SK-N-SH (cell line): ENCODE data around the gene GNG3. TPM values are rescaled to one million over a fixed set of nuclear protein-coding genes. Genes with fewer than 3 reads are reported as not detected.

Experiments used
- CTCF ChIA-PET: fragments of 300-600, 350-600 bp; formaldehyde crosslinking; extraction: SDS; loops from one replicate; lab custom pipeline; 2021; lab: Yijun Ruan, JAX
- POLR2A ChIA-PET: fragments of 350-600 bp; sonication (Branson Sonifier 250); formaldehyde crosslinking; extraction: SDS; loops from one replicate; lab custom pipeline; 2020; ENCODE audit warnings: antibody characterized with exemption, inconsistent platforms; lab: Yijun Ruan, JAX
- DNase-seq: peaks from one replicate; pipeline ENCODE4 v3.0.0; 2012
- H2AFZ ChIP-seq: fragments of 200-600 bp; sonication (generic); 2 replicates; pipeline ENCODE4 v1.8.1; 2016; ENCODE audit warnings: antibody characterized with exemption, mild to moderate bottlenecking, low read depth
- H3F3A ChIP-seq: fragments of 200-600 bp; sonication (generic); replicated peaks from 2 replicates; pipeline ENCODE3; 2016; ENCODE audit warnings: antibody characterized with exemption, mild to moderate bottlenecking; ENCODE audit not compliant: insufficient read depth
- H3K27ac ChIP-seq, 2 experiments: fragments of 200-500 bp in 1 of 2; fragments of 200-600 bp in 1 of 2; sonication (Bioruptor generic) in 1 of 2; sonication (generic), shearing (Covaris generic) in 1 of 2; 2 replicates each; pipeline versions ENCODE4 v1.5.1 to v1.6.1; 2014 to 2016; ENCODE audit warnings: low read depth in 2 of 2, inconsistent platforms in 1 of 2, low read length in 1 of 2, mild to moderate bottlenecking in 1 of 2, mixed read lengths in 1 of 2
- H3K27me3 ChIP-seq: fragments of 200-600 bp; sonication (generic), shearing (Covaris generic); 2 replicates; pipeline ENCODE4 v1.6.1; 2016; ENCODE audit warnings: mixed run types; ENCODE audit not compliant: insufficient read depth
- H3K36me3 ChIP-seq, 2 experiments: fragments of 200-500 bp in 1 of 2; fragments of 200-600 bp in 1 of 2; sonication (Bioruptor generic) in 1 of 2; sonication (generic) in 1 of 2; replicated peaks in 1 of 2; 2 replicates each; pipeline versions ENCODE3 to v1.5.1; 2014 to 2016; ENCODE audit warnings: low read length in 1 of 2, mild to moderate bottlenecking in 1 of 2; ENCODE audit not compliant: insufficient read depth in 2 of 2, control insufficient read depth in 1 of 2
- H3K4me1 ChIP-seq, 2 experiments: fragments of 200-500 bp in 1 of 2; fragments of 200-600 bp in 1 of 2; sonication (Bioruptor generic) in 1 of 2; sonication (generic), shearing (Covaris generic) in 1 of 2; 2 replicates each; pipeline versions ENCODE4 v1.5.1 to v1.6.1; 2014 to 2016; ENCODE audit warnings: low read depth in 1 of 2, low read length in 1 of 2, mixed run types in 1 of 2; ENCODE audit not compliant: insufficient read depth in 2 of 2, control insufficient read depth in 1 of 2
- H3K4me2 ChIP-seq: fragments of 200-600 bp; sonication (generic), shearing (Covaris generic); 2 replicates; pipeline ENCODE4 v1.6.1; 2017; ENCODE audit warnings: mixed run types
- H3K4me3 ChIP-seq, 2 experiments: fragments of 200-500 bp in 1 of 2; fragments of 200-600 bp in 1 of 2; sonication (Bioruptor generic) in 1 of 2; sonication (generic), shearing (Covaris generic) in 1 of 2; 2 replicates each; pipeline versions ENCODE4 v1.5.1 to v1.8.1; 2014 to 2016; ENCODE audit warnings: low read depth in 2 of 2, inconsistent platforms in 1 of 2, low read length in 1 of 2, mild to moderate bottlenecking in 1 of 2, mixed read lengths in 1 of 2, moderate library complexity in 1 of 2
- H3K79me2 ChIP-seq: fragments of 200-600 bp; sonication (generic); 2 replicates; pipeline ENCODE4 v1.8.1; 2017; ENCODE audit warnings: mild to moderate bottlenecking; ENCODE audit not compliant: insufficient read depth
- H3K9ac ChIP-seq: fragments of 200-600 bp; sonication (generic); 2 replicates; pipeline ENCODE4 v1.6.1; 2017; ENCODE audit warnings: mixed run types
- H3K9me2 ChIP-seq: fragments of 200-600 bp; sonication (generic); 2 replicates; pipeline ENCODE4 v1.6.1; 2017; ENCODE audit warnings: mixed run types
- H3K9me3 ChIP-seq: fragments of 200-600 bp; sonication (generic); 2 replicates; pipeline ENCODE4 v1.6.1; 2017; ENCODE audit warnings: mixed run types, mild to moderate bottlenecking, moderate library complexity
- H4K20me1 ChIP-seq: fragments of 200-600 bp; sonication (generic); 2 replicates; pipeline ENCODE4 v1.6.1; 2017; ENCODE audit warnings: mild to moderate bottlenecking, mixed run types; ENCODE audit not compliant: insufficient read depth
- CHD2 ChIP-seq: fragments of 150-350 bp; IDR thresholded peaks from 2 replicates; pipeline ENCODE4 v1.6.1; 2018; ENCODE audit warnings: low read length; ENCODE audit not compliant: partially characterized antibody
- ELF1 ChIP-seq: IDR thresholded peaks from 2 replicates; pipeline ENCODE4 v1.4.0; 2012
- EP300 ChIP-seq, 2 experiments: IDR thresholded peaks; 2 replicates each; pipeline versions ENCODE4 v1.4.0 to v1.6.1; 2012; ENCODE audit warnings: borderline replicate concordance in 1 of 2, low read depth in 1 of 2, low read length in 1 of 2
- FOSL2 ChIP-seq: IDR thresholded peaks from 2 replicates; pipeline ENCODE4 v1.4.0; 2012; ENCODE audit warnings: low read depth, mild to moderate bottlenecking, moderate library complexity, borderline replicate concordance
- FOXJ3 ChIP-seq: sonication (generic); formaldehyde crosslinking; IDR thresholded peaks from 2 replicates; pipeline ENCODE4 v1.5.1; 2020; ENCODE audit warnings: mild to moderate bottlenecking, missing genetic modification reagents
- GABPA ChIP-seq: IDR thresholded peaks from 2 replicates; pipeline ENCODE4 v1.4.0; 2012; ENCODE audit warnings: low read depth, mild to moderate bottlenecking
- GATA2 ChIP-seq: sonication (generic); formaldehyde crosslinking; IDR thresholded peaks from 2 replicates; pipeline ENCODE4 v1.5.0; 2020; ENCODE audit warnings: mild to moderate bottlenecking, missing genetic modification reagents
- JUND ChIP-seq: IDR thresholded peaks from 2 replicates; pipeline ENCODE4 v1.4.0; 2012
- MEF2A ChIP-seq: IDR thresholded peaks from 2 replicates; pipeline ENCODE4 v1.4.0; 2012; ENCODE audit warnings: low read depth, borderline replicate concordance
- MXI1 ChIP-seq: IDR thresholded peaks from 2 replicates; pipeline ENCODE4 v1.6.1; 2012; ENCODE audit warnings: mild to moderate bottlenecking, low read depth, low read length, improper control_type of control experiment
- NFIC ChIP-seq: IDR thresholded peaks from 2 replicates; pipeline ENCODE4 v1.4.0; 2012; ENCODE audit warnings: borderline replicate concordance
- NRF1 ChIP-seq: IDR thresholded peaks from 2 replicates; pipeline ENCODE4 v1.6.1; 2012; ENCODE audit warnings: low read depth, mild to moderate bottlenecking, low read length
- POLR2AphosphoS5 ChIP-seq: IDR thresholded peaks from 2 replicates; pipeline ENCODE4 v1.6.1; 2012; ENCODE audit warnings: low read depth, low read length
- SIN3A ChIP-seq: IDR thresholded peaks from 2 replicates; pipeline ENCODE4 v1.6.1; 2012; ENCODE audit warnings: low read depth, mild to moderate bottlenecking, low read length, moderate library complexity, borderline replicate concordance
- TAF1 ChIP-seq: IDR thresholded peaks from 2 replicates; pipeline ENCODE4 v1.6.1; 2012; ENCODE audit warnings: low read depth, mild to moderate bottlenecking, low read length, moderate library complexity, borderline replicate concordance
- TEAD4 ChIP-seq: IDR thresholded peaks from 2 replicates; pipeline ENCODE4 v1.4.0; 2012; ENCODE audit warnings: mild to moderate bottlenecking, borderline replicate concordance; ENCODE audit not compliant: insufficient read depth
- YY1 ChIP-seq: IDR thresholded peaks from 2 replicates; pipeline ENCODE4 v1.4.0; 2012; ENCODE audit warnings: low read depth, mild to moderate bottlenecking
- WGBS: methylation state at CpG from one replicate; pipeline ENCODE4 v1.1.6; 2017; ENCODE audit warnings: low lambda C conversion rate; 5-methylcytosine and 5-hydroxymethylcytosine counted together
- polyA plus RNA-seq, 3 experiments: library from polyadenylated mRNA; depleted of rRNA; stranded (reverse); fragments of >200 nt; gene quantifications; 2 replicates each; pipeline ENCODE4 v1.2.3, GENCODE V29; 2012
- TF ChIP-seq, protein P1 (sequence below): IDR thresholded peaks from 2 replicates; pipeline ENCODE4 v1.6.1; 2012; ENCODE audit warnings: mild to moderate bottlenecking, low read depth, low read length, moderate library complexity
- TF ChIP-seq, protein P2 (sequence below): IDR thresholded peaks from 2 replicates; pipeline ENCODE4 v1.4.0; 2012; ENCODE audit warnings: low read depth

The GNG3 gene
- polyA plus RNA-seq, 1 of the 3 experiments (the other 2 are of a cell fraction) = 0.16 TPM

GRCh38 chr11:62705413-62705812 lies 2.1 kb upstream of the GNG3 start (continued):
- TF ChIP-seq, protein P1, sequence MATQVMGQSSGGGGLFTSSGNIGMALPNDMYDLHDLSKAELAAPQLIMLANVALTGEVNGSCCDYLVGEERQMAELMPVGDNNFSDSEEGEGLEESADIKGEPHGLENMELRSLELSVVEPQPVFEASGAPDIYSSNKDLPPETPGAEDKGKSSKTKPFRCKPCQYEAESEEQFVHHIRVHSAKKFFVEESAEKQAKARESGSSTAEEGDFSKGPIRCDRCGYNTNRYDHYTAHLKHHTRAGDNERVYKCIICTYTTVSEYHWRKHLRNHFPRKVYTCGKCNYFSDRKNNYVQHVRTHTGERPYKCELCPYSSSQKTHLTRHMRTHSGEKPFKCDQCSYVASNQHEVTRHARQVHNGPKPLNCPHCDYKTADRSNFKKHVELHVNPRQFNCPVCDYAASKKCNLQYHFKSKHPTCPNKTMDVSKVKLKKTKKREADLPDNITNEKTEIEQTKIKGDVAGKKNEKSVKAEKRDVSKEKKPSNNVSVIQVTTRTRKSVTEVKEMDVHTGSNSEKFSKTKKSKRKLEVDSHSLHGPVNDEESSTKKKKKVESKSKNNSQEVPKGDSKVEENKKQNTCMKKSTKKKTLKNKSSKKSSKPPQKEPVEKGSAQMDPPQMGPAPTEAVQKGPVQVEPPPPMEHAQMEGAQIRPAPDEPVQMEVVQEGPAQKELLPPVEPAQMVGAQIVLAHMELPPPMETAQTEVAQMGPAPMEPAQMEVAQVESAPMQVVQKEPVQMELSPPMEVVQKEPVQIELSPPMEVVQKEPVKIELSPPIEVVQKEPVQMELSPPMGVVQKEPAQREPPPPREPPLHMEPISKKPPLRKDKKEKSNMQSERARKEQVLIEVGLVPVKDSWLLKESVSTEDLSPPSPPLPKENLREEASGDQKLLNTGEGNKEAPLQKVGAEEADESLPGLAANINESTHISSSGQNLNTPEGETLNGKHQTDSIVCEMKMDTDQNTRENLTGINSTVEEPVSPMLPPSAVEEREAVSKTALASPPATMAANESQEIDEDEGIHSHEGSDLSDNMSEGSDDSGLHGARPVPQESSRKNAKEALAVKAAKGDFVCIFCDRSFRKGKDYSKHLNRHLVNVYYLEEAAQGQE = no peak

DNA sequence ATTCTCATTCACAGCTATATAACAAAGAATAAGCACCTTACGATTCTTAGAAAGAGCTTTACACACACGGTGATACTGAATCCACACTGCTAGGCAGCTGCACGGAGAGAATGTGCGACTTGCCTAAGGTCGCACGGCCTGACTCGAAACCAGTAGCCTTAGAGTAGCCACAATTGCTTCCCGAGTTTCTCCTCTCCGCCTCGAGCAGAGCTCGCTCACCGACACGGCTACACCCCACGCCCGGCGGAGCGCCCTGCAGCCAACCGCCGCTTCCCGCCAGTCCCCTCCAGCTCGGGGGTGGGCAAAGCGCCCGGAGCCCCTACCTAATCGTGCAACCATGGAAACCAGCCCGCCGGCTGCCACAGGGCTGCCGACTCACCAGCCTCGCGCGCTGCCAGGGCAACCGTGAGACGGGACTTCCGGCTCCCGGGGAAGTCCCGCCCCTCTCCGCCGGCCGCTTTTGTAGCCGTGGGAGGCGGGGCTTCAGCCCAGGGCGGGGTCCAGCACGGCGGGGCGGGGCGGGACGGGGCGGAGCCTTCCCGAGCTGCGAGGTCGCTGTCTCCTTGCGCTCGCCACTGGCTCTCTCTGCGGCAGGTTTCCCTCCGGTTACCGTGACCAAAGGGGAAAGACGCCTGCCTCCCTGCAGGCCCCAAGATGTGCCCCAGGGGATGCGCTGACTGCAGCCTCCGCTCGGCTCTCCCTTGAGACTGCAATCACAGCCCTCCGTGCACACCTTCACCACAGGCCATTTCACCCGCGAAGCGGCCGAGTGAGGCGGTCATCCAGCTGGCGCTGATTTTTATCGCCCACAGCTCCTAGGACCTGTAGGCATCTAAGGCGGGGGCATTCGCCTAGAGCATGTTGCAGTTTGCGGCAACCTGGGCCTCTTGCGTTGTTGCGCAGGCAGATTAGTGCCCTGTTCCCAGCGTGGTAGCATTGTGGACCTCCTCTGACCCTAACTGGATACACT lies 1.3 kb upstream of the GNG3 start:
- Histone ChIP-seq H2AFZ (peak overlapping the region; percentile 64; the same call in 1 of the 2 replicates), H3K9ac (peak overlapping the region; percentile 80), H3K36me3 (peaks cover 16% of the 10 kb centered on the region in 2 experiments), H3K4me1 (peaks cover 22 to 45% of the 10 kb centered on the region in 2 experiments; a peak in 3 of 4 replicates), H3K9me3 (no peaks in the 10 kb centered on the region), H3K4me2 (peak overlapping the region; percentile 73), H4K20me1 (no peaks in the 10 kb centered on the region), H3K4me3 (peak overlapping the region; percentile 67 to 70), H3K27me3 (no peaks in the 10 kb centered on the region), H3K27ac (peak overlapping the region; percentile 84 to 93), H3F3A (peaks cover 29% of the 10 kb centered on the region), H3K79me2 (peaks cover 12% of the 10 kb centered on the region; the same call in 1 of the 2 replicates), H3K9me2 (no peaks in the 10 kb centered on the region)
- TF ChIP-seq, protein P2, sequence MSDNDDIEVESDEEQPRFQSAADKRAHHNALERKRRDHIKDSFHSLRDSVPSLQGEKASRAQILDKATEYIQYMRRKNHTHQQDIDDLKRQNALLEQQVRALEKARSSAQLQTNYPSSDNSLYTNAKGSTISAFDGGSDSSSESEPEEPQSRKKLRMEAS = peak; percentile 74; the same call in 1 of the 2 replicates
- peak; percentile 87 for TF ChIP-seq MXI1
- TF ChIP-seq FOXJ3 = no peak
- TF ChIP-seq TEAD4 = no peak
- TF ChIP-seq ELF1 = peak; percentile 52
- peak; percentile 88 for TF ChIP-seq GATA2 (CRISPR knock-in tag)
- no peak for TF ChIP-seq EP300 (IDR thresholded peaks at IDR 0.05; ENCODE audit: borderline replicate concordance in 1 of 2, low read depth in 1 of 2, low read length in 1 of 2)
- no peak for TF ChIP-seq NRF1
- TF ChIP-seq SIN3A = peak; percentile 59; the same call in 1 of the 2 replicates
- peak; percentile 72 for TF ChIP-seq POLR2AphosphoS5
- TF ChIP-seq FOSL2 = peak; percentile 19; the same call in 1 of the 2 replicates
- TF ChIP-seq JUND = no peak
- TF ChIP-seq YY1 = peak; percentile 35; the same call in 1 of the 2 replicates
- TF ChIP-seq CHD2 = no peak
- TF ChIP-seq, protein P1 = 0 out of 2 replicates have a peak, but pooled peaks have one; percentile 24
- no peak for TF ChIP-seq MEF2A
- TF ChIP-seq NFIC = peak; percentile 49; the same call in 1 of the 2 replicates
- peak; percentile 86 for TF ChIP-seq GABPA
- TF ChIP-seq TAF1 = peak; percentile 52; the same call in 1 of the 2 replicates
- ChIA-PET POLR2A (interaction anchor here (0.5 to 3.3 kb wide), 12 partner anchors 11 to 135 kb away, joined by 3 to 26 read pairs (median 4); partner anchors contain the start of genes C11orf98, CSKMT, EEF1G and HNRNPUL2), CTCF (interaction anchor here (1.1 to 6.6 kb wide), 8 partner anchors 11 to 163 kb away, joined by 3 to 48 read pairs (median 4); partner anchors contain the start of genes HNRNPUL2 and TMEM179B)
- DNase-seq = peak; percentile 97
- 40% methylated on average over 16 of the region's 73 CpGs for WGBS
